ENCODE data around the gene APOA4.

- TF ChIP-seq TAF1 (IDR thresholded peaks at IDR 0.05; ENCODE audit: low read depth) (no peak), CTCF (IDR thresholded peaks at IDR 0.05; ENCODE audit: poor library complexity, severe bottlenecking) (no peak), EZH2 (IDR thresholded peaks at IDR 0.05; ENCODE audit: borderline replicate concordance, insufficient read depth, low read length, poor library complexity, severe bottlenecking) (no peak), MXI1 (conservative IDR thresholded peaks at IDR 0.05; ENCODE audit: poor library complexity, severe bottlenecking) (no peak)
- TF ChIP-seq, protein P1, sequence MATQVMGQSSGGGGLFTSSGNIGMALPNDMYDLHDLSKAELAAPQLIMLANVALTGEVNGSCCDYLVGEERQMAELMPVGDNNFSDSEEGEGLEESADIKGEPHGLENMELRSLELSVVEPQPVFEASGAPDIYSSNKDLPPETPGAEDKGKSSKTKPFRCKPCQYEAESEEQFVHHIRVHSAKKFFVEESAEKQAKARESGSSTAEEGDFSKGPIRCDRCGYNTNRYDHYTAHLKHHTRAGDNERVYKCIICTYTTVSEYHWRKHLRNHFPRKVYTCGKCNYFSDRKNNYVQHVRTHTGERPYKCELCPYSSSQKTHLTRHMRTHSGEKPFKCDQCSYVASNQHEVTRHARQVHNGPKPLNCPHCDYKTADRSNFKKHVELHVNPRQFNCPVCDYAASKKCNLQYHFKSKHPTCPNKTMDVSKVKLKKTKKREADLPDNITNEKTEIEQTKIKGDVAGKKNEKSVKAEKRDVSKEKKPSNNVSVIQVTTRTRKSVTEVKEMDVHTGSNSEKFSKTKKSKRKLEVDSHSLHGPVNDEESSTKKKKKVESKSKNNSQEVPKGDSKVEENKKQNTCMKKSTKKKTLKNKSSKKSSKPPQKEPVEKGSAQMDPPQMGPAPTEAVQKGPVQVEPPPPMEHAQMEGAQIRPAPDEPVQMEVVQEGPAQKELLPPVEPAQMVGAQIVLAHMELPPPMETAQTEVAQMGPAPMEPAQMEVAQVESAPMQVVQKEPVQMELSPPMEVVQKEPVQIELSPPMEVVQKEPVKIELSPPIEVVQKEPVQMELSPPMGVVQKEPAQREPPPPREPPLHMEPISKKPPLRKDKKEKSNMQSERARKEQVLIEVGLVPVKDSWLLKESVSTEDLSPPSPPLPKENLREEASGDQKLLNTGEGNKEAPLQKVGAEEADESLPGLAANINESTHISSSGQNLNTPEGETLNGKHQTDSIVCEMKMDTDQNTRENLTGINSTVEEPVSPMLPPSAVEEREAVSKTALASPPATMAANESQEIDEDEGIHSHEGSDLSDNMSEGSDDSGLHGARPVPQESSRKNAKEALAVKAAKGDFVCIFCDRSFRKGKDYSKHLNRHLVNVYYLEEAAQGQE (IDR thresholded peaks at IDR 0.05; ENCODE audit: borderline replicate concordance) = no peak
These were observed 21.6 kb upstream of the APOA4 start for GRCh38 chr11:116844722-116845121.
